Endothelial cell of umbilical vein (primary cell): ENCODE results near the gene VSTM2B.

Experiments used
- EZH2 ChIP-seq: IDR thresholded peaks from 2 replicates; pipeline ENCODE4 v1.6.1; 2012; ENCODE audit warnings: borderline replicate concordance, low read depth, mild to moderate bottlenecking, moderate library complexity, low read length, inconsistent platforms; ENCODE audit not compliant: severe bottlenecking
- MAX ChIP-seq: IDR thresholded peaks from 2 replicates; pipeline ENCODE4 v1.6.1; 2011; ENCODE audit not compliant: insufficient read depth, insufficient read length
- POLR2A ChIP-seq: IDR thresholded peaks from 2 replicates; pipeline ENCODE4 v1.6.1; 2012; ENCODE audit warnings: low read depth, mild to moderate bottlenecking, control low read depth, low read length
- POLR2AphosphoS5 ChIP-seq: IDR thresholded peaks from 2 replicates; pipeline ENCODE4 v1.6.1; 2012; ENCODE audit warnings: low read depth, mild to moderate bottlenecking, control low read depth, low read length, moderate library complexity; ENCODE audit not compliant: insufficient read depth
- TF ChIP-seq, protein P1 (sequence below), 2 donors: IDR thresholded peaks; 1 replicate in 1 of 2; 2 replicates in 1 of 2; pipeline ENCODE4 v1.5.1; 2011; ENCODE audit warnings: low read length in 2 of 2, mild to moderate bottlenecking in 2 of 2, moderate library complexity in 2 of 2, control low read depth in 1 of 2, inconsistent platforms in 1 of 2, low read depth in 1 of 2; ENCODE audit not compliant: insufficient read depth in 1 of 2; ENCODE audit errors: extremely low read depth in 1 of 2

- TF ChIP-seq, protein P1, sequence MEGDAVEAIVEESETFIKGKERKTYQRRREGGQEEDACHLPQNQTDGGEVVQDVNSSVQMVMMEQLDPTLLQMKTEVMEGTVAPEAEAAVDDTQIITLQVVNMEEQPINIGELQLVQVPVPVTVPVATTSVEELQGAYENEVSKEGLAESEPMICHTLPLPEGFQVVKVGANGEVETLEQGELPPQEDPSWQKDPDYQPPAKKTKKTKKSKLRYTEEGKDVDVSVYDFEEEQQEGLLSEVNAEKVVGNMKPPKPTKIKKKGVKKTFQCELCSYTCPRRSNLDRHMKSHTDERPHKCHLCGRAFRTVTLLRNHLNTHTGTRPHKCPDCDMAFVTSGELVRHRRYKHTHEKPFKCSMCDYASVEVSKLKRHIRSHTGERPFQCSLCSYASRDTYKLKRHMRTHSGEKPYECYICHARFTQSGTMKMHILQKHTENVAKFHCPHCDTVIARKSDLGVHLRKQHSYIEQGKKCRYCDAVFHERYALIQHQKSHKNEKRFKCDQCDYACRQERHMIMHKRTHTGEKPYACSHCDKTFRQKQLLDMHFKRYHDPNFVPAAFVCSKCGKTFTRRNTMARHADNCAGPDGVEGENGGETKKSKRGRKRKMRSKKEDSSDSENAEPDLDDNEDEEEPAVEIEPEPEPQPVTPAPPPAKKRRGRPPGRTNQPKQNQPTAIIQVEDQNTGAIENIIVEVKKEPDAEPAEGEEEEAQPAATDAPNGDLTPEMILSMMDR (IDR thresholded peaks at IDR 0.05; ENCODE audit: extremely low read depth in 1 of 2, insufficient read depth in 1 of 2, low read depth in 1 of 2, low read length in 2 of 2): no peak
- TF ChIP-seq EZH2: no peak
- TF ChIP-seq MAX: no peak
- TF ChIP-seq POLR2A: no peak
- TF ChIP-seq POLR2AphosphoS5: no peak
Measured at GRCh38 chr19:29583196-29583999, 57.6 kb downstream of the VSTM2B start.
